Caco-2 (cell line): Measurements from ENCODE around the gene PRRX2. TPM values are rescaled to one million over a fixed set of nuclear protein-coding genes. Genes with fewer than 3 reads are reported as not detected.

Source experiments
- BruUV-seq: library from RNA; stranded (reverse); fragments of 400-500 nt; replicated peaks from 2 replicates; lab custom pipeline; 2021; lab: Mats Ljungman, UMichigan
- CTCF ChIA-PET: fragments of 300-600 bp; sonication (Branson Sonifier 250); formaldehyde crosslinking; loops from one replicate; lab custom pipeline; 2022; ENCODE audit warnings: antibody characterized with exemption; lab: Charles Lee
- POLR2A ChIA-PET: fragments of 300-600 bp; sonication (Branson Sonifier 250); formaldehyde crosslinking; loops from one replicate; lab custom pipeline; 2022; ENCODE audit warnings: antibody characterized with exemption; lab: Charles Lee
- DNase-seq, 2 experiments: peaks; one replicate each; pipeline versions ENCODE4 v3.0.0 to v3.0.0-alpha.2; 2020 to 2022
- H3K27me3 ChIP-seq: replicated peaks from 2 replicates; pipeline ENCODE4 v1.6.0; 2011; ENCODE audit warnings: low read length; ENCODE audit not compliant: control insufficient read depth, insufficient read depth
- H3K36me3 ChIP-seq: 2 replicates; pipeline ENCODE4 v1.5.1; 2011; ENCODE audit warnings: low read length; ENCODE audit not compliant: control insufficient read depth, insufficient read depth
- H3K4me1 ChIP-seq: fragments of 250-450 bp; sonication (Bioruptor Pico); 2 replicates; pipeline ENCODE4 v1.5.1; 2020; ENCODE audit warnings: mild to moderate bottlenecking
- H3K4me3 ChIP-seq: 2 replicates; pipeline ENCODE4 v1.5.1; 2011; ENCODE audit warnings: low read depth, mild to moderate bottlenecking, control low read depth, low read length
- H3K9me3 ChIP-seq: fragments of 250-450 bp; sonication (Bioruptor Pico); 2 replicates; pipeline ENCODE4 v1.5.1; 2020; ENCODE audit warnings: mild to moderate bottlenecking, moderate library complexity
- H3K27ac Mint-ChIP-seq: one replicate; pipeline ENCODE4 v1.8.0; 2022; ENCODE audit warnings: mixed read lengths; ENCODE audit not compliant: unreplicated experiment
- H3K27me3 Mint-ChIP-seq: one replicate; pipeline ENCODE4 v1.8.0; 2022; ENCODE audit warnings: mixed read lengths; ENCODE audit not compliant: insufficient read depth, unreplicated experiment
- H3K36me3 Mint-ChIP-seq: one replicate; pipeline ENCODE4 v1.8.0; 2022; ENCODE audit warnings: mild to moderate bottlenecking, mixed read lengths; ENCODE audit not compliant: insufficient read depth, unreplicated experiment
- H3K4me1 Mint-ChIP-seq: one replicate; pipeline ENCODE4 v1.8.0; 2022; ENCODE audit warnings: low read depth, mixed read lengths; ENCODE audit not compliant: unreplicated experiment
- H3K4me3 Mint-ChIP-seq: one replicate; pipeline ENCODE4 v1.8.0; 2022; ENCODE audit warnings: mild to moderate bottlenecking, moderate library complexity, mixed read lengths; ENCODE audit not compliant: unreplicated experiment
- H3K9me3 Mint-ChIP-seq: one replicate; pipeline ENCODE4 v1.8.0; 2022; ENCODE audit warnings: mixed read lengths; ENCODE audit not compliant: unreplicated experiment
- intact Hi-C: fragments of 100-400 bp; cut with micrococcal nuclease; formaldehyde crosslinking; loops from one replicate; pipeline ENCODE4 v1.10.0; 2022; ENCODE audit not compliant: unreplicated experiment
- total RNA-seq: library from RNA; stranded (reverse); gene quantifications from 2 replicates; pipeline ENCODE4 v1.2.3, GENCODE V29; 2022
- TF ChIP-seq, protein P1 (sequence below), 2 experiments: fragments of 200-600 bp in 1 of 2; IDR thresholded peaks; 1 replicate in 1 of 2; 2 replicates in 1 of 2; pipeline versions ENCODE4 v1.5.1 to v1.8.0; 2011 to 2022; ENCODE audit warnings: antibody characterized with exemption in 1 of 2, control low read depth in 1 of 2, inconsistent platforms in 1 of 2, low read depth in 1 of 2, low read length in 1 of 2, mild to moderate bottlenecking in 1 of 2, moderate library complexity in 1 of 2; ENCODE audit not compliant: insufficient read depth in 1 of 2, severe bottlenecking in 1 of 2, unreplicated experiment in 1 of 2

PRRX2 gene
- total RNA-seq, 1 experiment from 2014 or later, result not detected

DNA sequence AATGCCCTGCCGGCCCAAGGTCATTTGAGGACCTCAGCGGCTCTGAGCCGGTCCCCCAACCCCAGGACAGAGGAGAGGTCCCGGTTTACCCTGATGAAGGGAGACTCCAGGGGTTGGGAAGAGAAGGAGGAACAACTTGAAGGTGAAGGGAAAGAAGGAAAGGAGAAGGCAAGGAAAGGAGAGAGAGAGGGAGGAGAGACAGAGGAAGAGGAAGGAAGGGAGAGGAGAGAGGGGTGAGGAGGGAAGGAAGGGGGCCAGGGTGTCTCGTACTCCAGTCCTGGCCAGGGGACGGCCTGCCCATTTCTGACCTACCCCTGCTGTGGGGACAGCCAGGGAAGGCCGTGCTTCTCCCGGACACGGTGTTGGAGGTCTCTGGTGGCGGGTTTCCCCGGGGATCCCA lies 1.9 kb downstream of the PRRX2 start:
- Mint-ChIP-seq H3K9me3 (no peaks in the 10 kb centered on the region), H3K4me1 (no peaks in the 10 kb centered on the region), H3K4me3 (no peak overlapping the region), H3K36me3 (no peaks in the 10 kb centered on the region), H3K27ac (no peak overlapping the region), H3K27me3 (peaks cover 10% of the 10 kb centered on the region)
- no peak overlapping the region for H3K4me3 ChIP-seq
- intact Hi-C loops, result no loop called here
- BruUV-seq, result no TSS peak
- TF ChIP-seq, protein P1, sequence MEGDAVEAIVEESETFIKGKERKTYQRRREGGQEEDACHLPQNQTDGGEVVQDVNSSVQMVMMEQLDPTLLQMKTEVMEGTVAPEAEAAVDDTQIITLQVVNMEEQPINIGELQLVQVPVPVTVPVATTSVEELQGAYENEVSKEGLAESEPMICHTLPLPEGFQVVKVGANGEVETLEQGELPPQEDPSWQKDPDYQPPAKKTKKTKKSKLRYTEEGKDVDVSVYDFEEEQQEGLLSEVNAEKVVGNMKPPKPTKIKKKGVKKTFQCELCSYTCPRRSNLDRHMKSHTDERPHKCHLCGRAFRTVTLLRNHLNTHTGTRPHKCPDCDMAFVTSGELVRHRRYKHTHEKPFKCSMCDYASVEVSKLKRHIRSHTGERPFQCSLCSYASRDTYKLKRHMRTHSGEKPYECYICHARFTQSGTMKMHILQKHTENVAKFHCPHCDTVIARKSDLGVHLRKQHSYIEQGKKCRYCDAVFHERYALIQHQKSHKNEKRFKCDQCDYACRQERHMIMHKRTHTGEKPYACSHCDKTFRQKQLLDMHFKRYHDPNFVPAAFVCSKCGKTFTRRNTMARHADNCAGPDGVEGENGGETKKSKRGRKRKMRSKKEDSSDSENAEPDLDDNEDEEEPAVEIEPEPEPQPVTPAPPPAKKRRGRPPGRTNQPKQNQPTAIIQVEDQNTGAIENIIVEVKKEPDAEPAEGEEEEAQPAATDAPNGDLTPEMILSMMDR (IDR thresholded peaks at IDR 0.05; ENCODE audit: insufficient read depth in 1 of 2, low read depth in 1 of 2, low read length in 1 of 2, severe bottlenecking in 1 of 2, unreplicated experiment in 1 of 2), result no peak
- H3K27me3 ChIP-seq, result no peaks in the 10 kb centered on the region; the same call in 1 of the 2 replicates
- H3K36me3 ChIP-seq, result no peaks in the 10 kb centered on the region
- no peaks in the 10 kb centered on the region for H3K9me3 ChIP-seq
- DNase-seq, result no peak
- POLR2A ChIA-PET, result no interaction called here
- CTCF ChIA-PET, result no interaction called here
- no peaks in the 10 kb centered on the region for H3K4me1 ChIP-seq

DNA sequence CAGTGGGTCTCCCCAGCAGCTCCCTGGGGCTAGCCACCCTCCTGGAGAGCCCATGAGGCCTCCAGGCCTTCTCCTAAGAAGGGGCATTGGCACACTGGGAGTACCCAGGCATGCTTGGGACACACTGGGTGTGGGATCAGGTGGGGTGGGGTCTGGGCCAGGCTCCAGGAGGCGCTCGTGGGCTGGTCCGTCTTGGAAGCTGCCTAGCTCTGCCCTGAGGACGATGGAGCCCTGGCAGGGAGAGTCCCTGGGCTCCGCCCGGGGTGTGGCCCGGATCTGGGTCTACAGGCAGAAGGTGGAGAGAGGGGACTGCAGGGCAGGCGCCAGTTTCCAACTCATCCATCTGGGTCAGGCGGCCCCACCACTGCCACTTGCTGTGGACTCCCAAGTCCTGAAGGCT lies 2.4 kb downstream of the PRRX2 start:
- no peaks in the 10 kb centered on the region for H3K36me3 Mint-ChIP-seq
- H3K4me1 Mint-ChIP-seq, result no peaks in the 10 kb centered on the region
- no peaks in the 10 kb centered on the region for H3K4me1 ChIP-seq
- TF ChIP-seq, protein P1 (IDR thresholded peaks at IDR 0.05; ENCODE audit: insufficient read depth in 1 of 2, low read depth in 1 of 2, low read length in 1 of 2, severe bottlenecking in 1 of 2, unreplicated experiment in 1 of 2), result no peak
- H3K27me3 ChIP-seq, result no peaks in the 10 kb centered on the region; the same call in 1 of the 2 replicates
- BruUV-seq, result no TSS peak
- no peaks in the 10 kb centered on the region for H3K9me3 ChIP-seq
- H3K36me3 ChIP-seq, result no peaks in the 10 kb centered on the region
- no peak for DNase-seq
- no peak overlapping the region for H3K4me3 ChIP-seq
- H3K9me3 Mint-ChIP-seq, result no peaks in the 10 kb centered on the region
- peaks cover 13% of the 10 kb centered on the region for H3K27me3 Mint-ChIP-seq
- intact Hi-C loops, result no loop called here
- POLR2A ChIA-PET, result no interaction called here
- H3K27ac Mint-ChIP-seq, result no peak overlapping the region
- H3K4me3 Mint-ChIP-seq, result no peak overlapping the region
- CTCF ChIA-PET, result no interaction called here

DNA sequence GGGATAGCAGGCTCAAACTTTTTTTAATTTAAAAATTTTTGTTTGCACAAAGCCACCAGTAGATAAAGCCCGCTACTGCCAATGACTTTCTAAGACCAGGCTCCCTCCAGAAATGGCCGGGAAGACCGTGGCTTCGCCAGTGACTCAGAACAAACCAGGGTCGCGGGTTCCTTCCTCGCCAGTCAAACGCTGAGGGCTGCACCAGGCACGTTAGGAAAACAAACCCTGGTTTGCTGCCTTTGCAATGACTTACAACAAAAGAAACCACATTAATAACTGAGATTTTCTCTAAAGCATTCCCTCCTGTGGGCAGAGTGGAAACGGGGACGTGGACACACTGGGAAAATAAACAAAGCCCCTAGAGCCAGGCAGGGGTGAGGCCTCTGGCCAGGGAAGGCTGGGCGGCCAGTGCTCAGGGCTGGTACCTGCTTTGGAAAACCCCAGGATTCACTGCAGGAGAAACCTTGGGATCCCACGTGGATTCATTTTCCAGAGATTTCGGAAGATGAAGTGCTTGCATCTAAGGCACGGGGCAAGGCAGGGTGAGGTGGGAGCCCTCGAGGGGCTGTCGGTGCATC lies 3.8 kb downstream of the PRRX2 start:
- no peak overlapping the region for H3K4me3 Mint-ChIP-seq
- TF ChIP-seq, protein P1 (IDR thresholded peaks at IDR 0.05; ENCODE audit: insufficient read depth in 1 of 2, low read depth in 1 of 2, low read length in 1 of 2, severe bottlenecking in 1 of 2, unreplicated experiment in 1 of 2), result no peak
- no peak for DNase-seq
- peaks cover 17% of the 10 kb centered on the region for H3K27me3 Mint-ChIP-seq
- Histone ChIP-seq H3K27me3 (no peaks in the 10 kb centered on the region; the same call in 1 of the 2 replicates), H3K4me1 (no peaks in the 10 kb centered on the region), H3K36me3 (no peaks in the 10 kb centered on the region), H3K4me3 (no peak overlapping the region), H3K9me3 (no peaks in the 10 kb centered on the region)
- H3K36me3 Mint-ChIP-seq, result no peaks in the 10 kb centered on the region
- ChIA-PET CTCF (no interaction called here), POLR2A (no interaction called here)
- H3K27ac Mint-ChIP-seq, result no peak overlapping the region
- intact Hi-C loops, result no loop called here
- BruUV-seq, result no TSS peak
- H3K9me3 Mint-ChIP-seq, result no peaks in the 10 kb centered on the region
- H3K4me1 Mint-ChIP-seq, result no peaks in the 10 kb centered on the region
